LHCN-M2 (cell line): ENCODE measurements around the gene ZW10. TPM values are rescaled to one million over a fixed set of nuclear protein-coding genes. Genes with fewer than 3 reads are reported as not detected.
"Not testable (repeated sequence)": the region's sequence is repeated elsewhere in the genome, so short reads cannot be mapped to it uniquely, and the experiment has no call there.

Experiments used
- DNase-seq: peaks from one replicate; pipeline ENCODE4 v3.0.0-alpha.2; 2012; ENCODE audit warnings: low read depth
- polyA plus RNA-seq: library from polyadenylated mRNA; unstranded; fragments of >200 nt; gene quantifications from one replicate; pipeline ENCODE4 v1.2.1, GENCODE V29; 2012; ENCODE audit warnings: missing spikeins
- total RNA-seq: library from RNA; depleted of rRNA; stranded (reverse); fragments of >200 nt; gene quantifications from 2 replicates; pipeline ENCODE4 v1.2.3, GENCODE V29; 2014; rRNA removed

ZW10 gene, protein sequence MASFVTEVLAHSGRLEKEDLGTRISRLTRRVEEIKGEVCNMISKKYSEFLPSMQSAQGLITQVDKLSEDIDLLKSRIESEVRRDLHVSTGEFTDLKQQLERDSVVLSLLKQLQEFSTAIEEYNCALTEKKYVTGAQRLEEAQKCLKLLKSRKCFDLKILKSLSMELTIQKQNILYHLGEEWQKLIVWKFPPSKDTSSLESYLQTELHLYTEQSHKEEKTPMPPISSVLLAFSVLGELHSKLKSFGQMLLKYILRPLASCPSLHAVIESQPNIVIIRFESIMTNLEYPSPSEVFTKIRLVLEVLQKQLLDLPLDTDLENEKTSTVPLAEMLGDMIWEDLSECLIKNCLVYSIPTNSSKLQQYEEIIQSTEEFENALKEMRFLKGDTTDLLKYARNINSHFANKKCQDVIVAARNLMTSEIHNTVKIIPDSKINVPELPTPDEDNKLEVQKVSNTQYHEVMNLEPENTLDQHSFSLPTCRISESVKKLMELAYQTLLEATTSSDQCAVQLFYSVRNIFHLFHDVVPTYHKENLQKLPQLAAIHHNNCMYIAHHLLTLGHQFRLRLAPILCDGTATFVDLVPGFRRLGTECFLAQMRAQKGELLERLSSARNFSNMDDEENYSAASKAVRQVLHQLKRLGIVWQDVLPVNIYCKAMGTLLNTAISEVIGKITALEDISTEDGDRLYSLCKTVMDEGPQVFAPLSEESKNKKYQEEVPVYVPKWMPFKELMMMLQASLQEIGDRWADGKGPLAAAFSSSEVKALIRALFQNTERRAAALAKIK
- 27.3 and 31.3 TPM in 2 replicates for total RNA-seq
- 10.4 TPM for polyA plus RNA-seq

DNA sequence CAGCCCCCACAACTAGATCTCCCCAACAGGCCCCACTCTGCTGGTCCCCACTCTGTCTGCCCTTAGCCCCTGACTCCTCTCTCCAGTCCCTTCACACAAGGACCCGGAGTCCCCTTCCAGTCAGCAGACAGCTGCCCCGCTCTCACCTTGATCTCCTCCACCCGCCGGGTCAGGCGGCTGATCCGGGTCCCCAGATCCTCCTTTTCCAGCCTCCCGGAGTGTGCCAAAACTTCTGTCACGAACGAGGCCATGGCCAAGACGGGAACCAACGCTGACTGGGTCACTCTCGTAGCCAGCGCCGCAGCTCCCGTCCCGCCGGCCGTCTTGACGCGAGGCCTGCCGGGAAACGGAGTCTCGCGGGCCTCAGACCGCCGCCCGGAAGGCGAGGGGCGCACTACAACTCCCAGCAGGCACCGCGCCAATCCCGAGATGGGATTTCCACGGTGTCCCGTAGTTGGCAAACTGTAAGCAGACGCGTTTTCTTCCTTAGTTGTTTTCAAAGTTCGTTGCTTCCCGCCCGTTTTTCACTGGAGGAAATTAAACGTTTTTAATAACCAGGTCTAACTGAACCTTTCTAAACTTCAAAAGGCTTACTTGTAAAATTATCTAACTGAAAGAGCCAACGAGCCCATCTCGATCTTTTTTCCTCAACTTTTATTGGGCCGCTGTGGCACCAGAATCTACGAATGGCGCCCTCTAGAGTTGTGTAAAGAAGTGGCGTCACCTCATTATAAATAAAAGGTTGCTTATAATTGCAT lies at the start of gene ZW10:
Gene ZW10 (minus strand): TSS at position 277 of the 758 bp plus-strand sequence. CDS start 26 bp downstream, at position 251.
- peak; percentile 96 for DNase-seq

DNA sequence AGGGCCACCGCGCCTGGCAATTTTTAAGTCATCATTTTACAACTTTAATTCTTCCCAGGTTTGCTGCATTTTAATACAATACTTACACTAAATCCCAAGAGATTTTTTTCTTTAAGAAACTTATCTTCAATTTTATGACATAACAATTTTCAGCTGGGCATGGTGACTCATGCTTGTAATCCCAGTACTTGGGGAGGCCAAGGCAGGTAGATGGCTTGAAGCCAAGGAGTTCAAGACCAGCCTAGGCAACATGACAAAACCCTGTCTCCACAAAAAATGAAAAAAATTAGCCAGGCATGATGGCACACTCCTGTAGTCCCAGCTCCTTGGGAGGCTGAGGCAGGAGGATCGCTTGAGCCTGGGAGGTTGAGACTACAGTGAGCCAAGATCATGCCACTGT lies 44.9 kb upstream of the ZW10 start:
- peak; percentile 13 for DNase-seq

DNA sequence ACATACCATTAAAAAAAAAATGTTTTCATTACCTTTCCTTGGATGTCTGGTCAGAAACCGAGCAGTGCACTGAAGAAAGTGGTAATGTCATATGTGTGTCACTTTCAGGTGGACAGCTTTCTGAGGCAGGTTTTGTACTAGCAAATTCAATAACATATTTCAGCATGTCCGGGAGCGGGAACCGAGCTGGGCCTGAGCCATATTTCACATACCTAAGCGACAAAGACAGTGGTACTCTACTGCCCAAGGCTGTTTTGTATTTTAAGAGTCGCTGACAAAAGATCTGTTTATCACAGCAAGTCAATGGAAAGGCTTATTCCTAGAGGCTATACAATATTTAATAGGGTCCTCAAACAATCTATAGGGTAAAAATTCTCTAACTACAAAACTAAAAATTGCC lies 44.1 kb upstream of the ZW10 start:
- no peak for DNase-seq

DNA sequence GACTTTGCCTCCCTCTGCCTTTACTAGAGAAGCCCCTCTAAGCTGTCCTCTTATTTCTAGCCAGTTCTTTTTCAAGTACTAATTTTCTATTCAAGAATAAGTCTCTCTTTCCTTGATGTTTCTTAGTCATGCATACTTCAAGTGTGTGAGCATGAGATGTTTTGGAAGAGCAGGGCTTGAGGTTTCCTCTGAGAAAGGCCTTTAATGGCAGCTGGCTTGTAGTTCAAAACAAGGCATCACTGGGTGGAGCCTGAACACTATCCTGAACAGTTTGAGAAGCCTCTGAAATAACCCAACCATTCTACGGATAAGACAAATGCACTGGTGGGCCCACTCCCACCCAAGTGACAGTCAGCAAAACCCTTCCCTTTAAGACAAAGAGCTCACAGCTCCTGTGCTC lies 43.7 kb upstream of the ZW10 start:
- DNase-seq: peak; percentile 17

DNA sequence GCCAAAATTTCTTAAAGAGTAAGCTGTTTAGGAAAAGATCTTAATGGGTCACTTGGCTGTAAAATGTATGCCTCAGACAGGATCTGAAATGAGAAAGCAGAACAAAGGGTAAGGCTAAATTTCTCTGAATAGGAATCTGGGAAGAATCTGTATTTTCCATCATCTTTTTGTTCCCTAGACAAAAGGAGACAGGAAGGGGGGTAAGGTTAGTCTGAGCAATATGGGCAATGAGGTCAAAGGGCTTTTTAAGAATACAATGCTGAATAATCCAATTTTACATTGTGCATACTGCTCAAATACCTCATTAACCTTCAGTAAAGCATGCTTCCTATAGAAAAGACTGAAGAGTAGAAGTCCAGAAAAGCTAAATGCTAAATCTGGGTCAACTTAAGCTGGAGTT lies 40.7 kb upstream of the ZW10 start:
- no peak for DNase-seq

DNA sequence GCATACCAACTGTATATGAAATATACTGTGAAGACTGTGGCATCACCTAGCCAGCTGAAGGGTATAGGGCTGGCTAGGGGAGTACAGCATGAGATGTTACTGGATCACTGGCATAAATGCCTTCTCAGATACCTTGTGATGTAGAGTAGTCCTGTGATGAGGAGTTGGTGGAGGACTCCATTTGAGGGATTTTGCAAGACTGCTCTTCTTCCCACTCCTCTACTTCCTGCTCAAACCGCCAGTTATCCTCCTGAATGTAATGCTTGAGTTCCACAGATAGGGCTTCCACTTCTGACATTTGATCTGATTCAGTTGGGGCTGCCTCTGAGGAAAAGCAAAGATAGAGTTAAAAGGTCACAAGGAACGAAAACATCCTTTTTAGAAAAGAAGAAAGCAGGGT lies 35.4 kb upstream of the ZW10 start:
- no peak for DNase-seq

DNA sequence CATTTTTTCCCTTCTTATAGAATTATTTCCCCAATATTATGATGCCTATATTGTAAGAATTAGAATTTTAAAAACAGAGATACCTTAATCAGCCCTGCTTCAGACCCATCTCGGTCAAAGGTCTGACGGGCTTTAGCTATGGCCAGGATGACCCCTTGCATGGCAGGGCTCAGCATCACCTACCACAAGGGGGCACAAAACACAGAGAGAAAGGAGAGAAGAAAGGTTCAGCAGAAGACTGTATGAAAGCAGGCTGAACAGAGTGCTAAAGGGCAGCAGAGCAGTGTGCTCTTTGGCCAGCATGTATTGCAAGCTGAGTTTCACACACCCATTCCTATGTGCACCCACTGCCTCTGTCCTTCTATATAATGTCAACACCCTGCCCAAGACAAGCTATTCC lies 32.9 kb upstream of the ZW10 start:
- DNase-seq: peak; percentile 31

DNA sequence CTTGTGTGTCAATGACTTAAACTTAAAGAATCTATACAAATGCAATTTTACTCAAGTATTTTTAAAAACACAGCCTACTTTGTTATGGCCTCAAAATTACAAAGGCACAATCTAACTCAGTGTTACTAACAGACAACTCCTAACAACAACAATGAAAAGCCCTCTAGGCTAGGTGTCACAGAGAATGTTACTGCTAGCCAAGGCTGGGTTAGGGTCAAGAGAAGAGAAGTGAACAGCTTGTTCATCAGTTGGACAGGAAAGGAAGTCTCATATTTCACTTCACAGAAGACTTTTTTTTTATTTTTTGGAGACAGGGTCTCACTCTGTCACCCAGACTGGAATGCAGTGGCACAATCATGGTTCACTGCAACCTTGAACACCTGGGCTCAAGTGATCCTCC lies 32.1 kb upstream of the ZW10 start:
- DNase-seq: no peak

DNA sequence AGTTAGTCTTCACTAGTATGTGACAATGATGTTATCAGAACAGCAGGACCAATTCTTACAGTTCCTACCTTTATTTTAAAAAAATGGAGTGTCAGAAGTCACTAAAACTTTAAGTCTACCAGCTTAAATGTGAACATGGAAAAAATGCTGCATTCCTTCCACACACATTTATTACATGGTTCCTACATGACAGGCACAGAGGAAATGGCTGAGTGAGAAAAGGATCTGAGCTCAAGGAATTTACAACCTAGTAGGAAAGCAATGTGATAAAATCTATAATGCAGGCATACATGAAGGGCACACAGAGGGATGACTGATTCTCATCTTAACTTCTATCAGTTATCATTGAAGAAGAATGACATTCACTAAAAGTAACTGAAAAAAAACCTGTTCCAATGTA lies 29.1 kb upstream of the ZW10 start:
- no peak for DNase-seq

DNA sequence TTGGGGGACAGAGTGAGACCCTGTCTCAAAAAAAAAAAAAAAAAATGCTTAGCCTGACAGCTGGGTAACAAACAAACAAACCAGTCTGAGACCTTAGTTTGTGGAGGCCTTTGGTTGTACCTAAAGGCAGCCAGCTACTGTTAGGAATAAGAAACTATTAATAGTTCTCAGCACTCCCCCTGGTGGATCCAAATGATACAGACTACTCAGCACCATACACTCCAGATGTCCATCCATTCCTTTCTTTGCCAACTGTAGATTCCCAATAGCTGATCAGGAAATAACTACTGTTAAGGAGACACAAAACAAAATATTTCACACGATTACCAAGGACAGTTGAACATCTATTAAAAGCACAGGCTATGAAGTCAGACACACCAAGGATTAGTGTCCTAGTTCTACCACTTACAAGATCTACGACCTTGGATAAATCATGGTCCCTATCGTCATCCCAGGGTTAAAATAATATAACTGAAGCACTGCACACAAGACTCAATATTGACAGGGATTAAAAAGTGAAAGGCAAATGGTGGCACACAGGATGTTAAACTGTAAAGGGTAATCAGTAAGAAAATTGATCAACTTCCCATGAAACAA lies 23.3 kb upstream of the ZW10 start:
- peak; percentile 48 for DNase-seq

DNA sequence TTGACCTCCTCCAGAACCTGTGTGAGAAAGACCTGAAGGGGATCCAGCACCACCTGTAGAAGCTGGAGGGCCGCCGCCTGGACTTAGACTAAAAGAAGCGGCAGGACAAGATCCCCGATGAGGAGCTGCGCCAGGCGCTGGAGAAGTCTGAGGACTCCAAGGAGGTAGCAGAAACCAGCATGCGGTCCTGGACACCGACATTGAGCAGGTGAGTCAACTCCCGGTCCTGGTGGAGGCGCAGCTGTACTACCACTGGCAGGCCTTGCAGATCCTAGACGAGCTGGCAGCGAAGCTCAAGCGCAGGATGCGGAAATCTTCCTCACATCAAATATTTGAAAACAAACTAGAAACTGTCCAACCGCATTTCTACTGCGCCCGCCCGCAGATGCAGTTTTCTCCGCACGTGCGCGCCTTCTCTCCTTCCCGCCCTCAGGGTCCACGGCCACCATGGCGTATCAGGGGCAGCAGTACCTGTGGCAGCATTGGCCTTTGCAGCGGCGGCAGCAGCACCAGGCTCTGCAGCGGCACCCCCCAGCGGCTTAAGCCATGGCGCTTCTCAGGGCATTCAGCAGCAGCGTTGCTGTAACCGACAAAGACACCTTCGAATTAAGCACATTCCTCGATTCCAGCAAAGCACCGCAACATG lies 16.3 kb upstream of the ZW10 start:
- no peak for DNase-seq

DNA sequence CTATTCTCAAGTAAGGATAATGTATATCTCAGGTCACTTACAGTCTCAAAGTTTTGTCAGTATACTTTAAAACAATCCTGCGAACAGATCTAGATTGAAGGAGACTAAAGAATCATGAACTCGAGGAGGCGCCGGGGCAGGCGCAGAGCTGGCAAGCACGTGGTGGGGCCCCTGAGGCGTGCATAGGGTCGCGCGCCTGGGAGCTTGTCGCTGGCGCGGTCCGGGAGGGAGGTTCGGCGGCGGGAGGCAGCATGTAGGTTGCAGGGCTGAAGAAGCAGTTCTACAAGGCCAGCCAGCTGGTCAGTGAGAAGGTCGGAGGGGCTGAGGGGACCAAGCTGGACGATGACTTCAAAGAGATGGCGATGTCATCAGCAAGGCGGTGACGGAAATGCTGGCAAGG lies 15.5 kb upstream of the ZW10 start:
- not testable (repeated sequence) for DNase-seq

DNA sequence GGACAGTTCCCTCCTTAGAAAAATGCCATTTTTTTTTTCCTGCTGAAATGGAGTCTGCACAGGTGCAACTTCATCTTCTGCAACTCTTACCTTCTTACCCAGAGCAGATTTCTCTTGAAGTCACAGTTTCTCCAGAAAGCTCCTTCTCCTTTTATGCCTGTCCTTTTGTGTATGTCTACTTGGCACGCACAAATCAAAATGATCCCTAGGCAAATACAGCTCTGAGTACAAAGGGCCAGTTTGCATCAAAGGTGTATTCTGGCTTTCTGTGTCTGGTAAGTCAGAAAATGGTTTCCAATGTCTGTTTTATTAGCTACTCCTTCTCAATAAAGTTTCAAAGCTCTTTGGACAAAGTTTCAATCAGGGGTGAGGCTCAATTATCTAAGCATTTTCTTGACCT lies 8.6 kb upstream of the ZW10 start:
- no peak for DNase-seq

DNA sequence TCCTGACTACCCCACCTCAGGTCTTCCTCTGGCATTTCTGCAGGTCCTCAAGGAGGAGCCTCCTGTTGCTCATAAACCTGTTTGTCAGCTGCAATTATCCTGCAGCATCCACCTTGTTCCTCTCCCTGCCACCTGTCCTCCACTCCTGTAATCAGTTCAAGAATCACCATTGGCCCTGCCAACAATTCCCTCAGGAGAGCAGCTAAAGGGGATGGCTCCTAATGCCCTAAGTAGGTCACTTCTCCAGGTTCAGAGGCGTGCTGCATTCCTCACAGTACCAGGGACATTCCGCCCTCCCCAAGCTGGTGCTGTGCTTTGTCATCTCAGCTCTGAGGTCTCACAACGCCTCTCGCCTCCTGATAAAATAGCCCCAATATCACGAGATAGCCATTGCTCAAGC lies 8.2 kb upstream of the ZW10 start:
- no peak for DNase-seq

DNA sequence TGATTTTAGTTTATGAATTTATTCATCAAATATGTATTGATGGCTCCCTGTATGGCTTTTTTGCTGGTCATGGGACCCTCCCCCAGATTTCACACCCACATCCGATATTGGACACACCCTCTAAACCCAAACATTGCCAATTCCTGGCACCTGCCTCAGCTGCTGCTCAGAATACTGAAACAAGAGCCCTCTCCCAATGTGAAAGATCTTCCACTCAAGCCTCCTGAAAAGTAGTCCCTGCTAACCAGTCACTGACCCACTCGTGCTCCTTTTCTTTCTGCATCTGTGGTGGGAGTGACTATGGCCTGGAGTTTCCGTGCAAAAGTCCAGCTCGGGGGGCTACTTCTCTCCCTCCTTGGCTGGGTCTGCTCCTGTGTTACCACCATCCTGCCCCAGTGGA lies 6.0 kb upstream of the ZW10 start, which contains the start of gene CLDN25:
Gene CLDN25 (plus strand): TSS at position 301 of the 400 bp plus-strand sequence. CDS start 0 bp downstream, at position 301.
- DNase-seq: no peak

DNA sequence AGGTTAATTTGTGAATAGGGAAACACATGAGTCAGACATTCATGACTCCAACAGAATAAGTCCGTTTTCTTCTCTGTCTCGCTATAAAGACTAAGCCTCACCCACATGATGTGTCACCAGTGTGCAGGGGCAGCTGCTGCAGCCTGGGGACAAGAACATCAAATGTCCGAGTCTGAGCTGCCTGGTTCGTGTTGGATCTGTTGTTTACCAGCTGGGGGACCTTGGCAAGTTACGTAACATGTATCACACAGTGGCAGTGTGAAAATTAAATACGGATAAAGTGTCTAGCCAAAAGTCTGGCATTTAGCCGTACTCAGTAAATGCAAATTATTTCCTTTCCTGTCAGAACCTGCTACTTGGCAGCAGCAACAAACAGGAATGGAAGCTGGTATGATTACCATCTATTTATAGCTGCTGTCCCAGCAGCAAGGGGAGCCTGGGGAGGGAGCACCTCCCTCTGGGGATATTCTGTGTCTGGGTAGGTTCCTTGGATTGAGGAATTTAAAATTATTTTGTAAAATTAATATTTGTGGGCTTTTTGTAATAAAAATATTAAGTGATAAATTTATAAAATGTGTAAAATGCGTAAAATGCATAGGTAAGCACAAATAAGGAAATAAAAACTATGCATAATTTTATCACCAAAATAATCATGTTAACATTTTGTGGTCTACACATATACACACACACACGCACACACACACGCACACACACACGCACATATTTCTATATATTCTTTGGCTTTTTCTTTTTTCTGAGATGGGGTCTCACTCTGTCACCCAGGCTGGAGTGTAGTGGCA lies 4.8 kb upstream of the ZW10 start:
- DNase-seq: peak; percentile 82

DNA sequence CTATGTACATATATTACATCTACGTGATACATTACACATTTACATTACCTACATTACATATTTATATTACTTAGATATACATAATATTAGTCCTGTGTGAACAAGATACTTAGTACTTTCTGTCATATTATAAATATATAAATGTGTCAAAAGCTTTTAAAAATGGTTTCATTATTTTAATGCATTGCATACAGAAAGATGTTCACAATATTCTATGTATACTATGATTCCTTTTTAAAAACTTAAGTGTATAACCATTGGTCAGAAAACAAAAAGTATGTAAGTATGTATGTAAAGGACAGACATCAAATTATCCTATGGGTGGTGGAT lies 647 bp upstream of the ZW10 start:
- DNase-seq: no peak

DNA sequence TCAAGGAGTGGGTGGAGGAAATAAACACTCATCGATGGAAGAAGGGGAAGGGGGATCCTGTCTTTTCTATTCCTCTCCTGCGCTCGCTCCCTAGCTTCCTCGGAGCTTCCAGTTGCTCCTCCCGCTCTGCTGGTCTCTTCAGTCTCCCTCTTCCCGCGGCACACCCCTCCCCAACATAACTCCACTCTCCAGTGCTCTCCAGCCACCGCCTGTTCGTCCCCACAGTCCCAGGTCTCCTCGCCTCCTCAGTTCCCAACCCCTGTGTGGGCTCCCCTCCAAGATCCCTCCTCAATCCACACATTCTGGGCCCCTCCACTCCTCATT lies 438 bp downstream of the ZW10 start:
- DNase-seq: peak; percentile 17

DNA sequence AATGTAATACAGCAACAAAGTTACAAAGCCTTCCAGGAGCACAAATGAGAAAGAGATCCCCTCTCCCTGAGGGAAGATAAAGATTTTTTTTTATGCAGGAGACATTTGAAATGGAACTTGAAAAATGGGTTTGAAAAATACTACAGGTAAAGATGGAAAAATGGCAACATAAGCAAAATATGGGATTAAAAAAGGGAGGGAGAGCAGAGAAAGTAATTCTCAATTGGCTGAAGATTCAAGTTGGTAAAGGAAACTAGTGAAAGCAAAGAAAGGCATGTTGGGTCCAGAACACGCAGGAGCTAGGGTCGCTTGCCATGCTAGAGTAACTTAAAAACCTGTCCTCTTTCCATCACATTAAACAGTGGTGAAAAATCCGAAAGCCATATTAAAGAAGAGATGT lies 1.5 kb downstream of the ZW10 start:
- DNase-seq: no peak

DNA sequence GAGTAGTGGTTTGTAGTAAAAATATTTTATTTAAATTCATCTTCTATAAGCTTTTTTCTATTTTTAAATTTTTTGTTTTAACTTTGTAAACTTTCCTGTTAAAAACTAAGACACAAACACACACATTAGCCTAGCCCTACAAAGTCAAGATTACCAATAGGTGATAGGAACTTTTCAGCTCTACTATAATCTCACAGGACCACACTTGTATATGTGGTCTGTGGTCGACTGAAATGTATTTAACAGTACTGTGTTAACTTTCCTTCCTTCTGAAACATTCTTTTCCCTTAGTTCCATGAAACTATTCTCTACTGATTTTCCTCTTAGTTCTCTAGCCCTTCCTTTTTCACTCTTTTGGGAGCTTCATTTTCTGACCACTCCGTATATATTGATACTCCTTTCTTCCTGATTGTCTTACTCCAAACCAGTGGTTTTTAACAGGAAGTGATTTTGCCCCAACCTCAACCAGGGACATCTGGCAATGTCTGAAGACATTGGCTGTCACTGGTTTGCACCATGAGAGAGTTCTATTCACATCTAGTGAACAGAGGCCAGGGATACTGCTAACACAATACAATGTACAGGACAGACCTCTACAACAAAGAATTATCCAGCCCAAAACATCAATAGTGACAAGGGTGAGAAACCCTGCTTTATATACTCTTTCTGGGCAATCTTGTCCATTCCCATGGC lies 8.8 kb downstream of the ZW10 start:
- DNase-seq: no peak
